ENCODE data around the gene ACOT12.

GRCh38 chr5:81395262-81395661, 1.3 kb upstream of the ACOT12 start:
- no peak for TF ChIP-seq POLR2A (conservative IDR thresholded peaks at IDR 0.05)
- TF ChIP-seq CTCF (IDR thresholded peaks at IDR 0.05 in 2 of 3, conservative IDR thresholded peaks at IDR 0.05 in 1 of 3; ENCODE audit: insufficient read depth in 2 of 3, low read depth in 1 of 3, low read length in 3 of 3): no peak
- TF ChIP-seq ZBTB33 (CRISPR knock-in tag; IDR thresholded peaks at IDR 0.05): no peak

Measured in K562 (cell line).